Measurements from ENCODE around the gene CFAP90.

GRCh38 chr5:7857361-7857760 lies 6.4 kb upstream of the CFAP90 start:
- TF ChIP-seq SP1 (IDR thresholded peaks at IDR 0.05) = no peak
- TF ChIP-seq PKNOX1 (IDR thresholded peaks at IDR 0.05) = no peak
- TF ChIP-seq HDGF (IDR thresholded peaks at IDR 0.05; ENCODE audit: borderline replicate concordance) = no peak
- no peak for TF ChIP-seq NFRKB (IDR thresholded peaks at IDR 0.05)
- TF ChIP-seq FOXA1 (IDR thresholded peaks at IDR 0.05) = no peak
- TF ChIP-seq BHLHE40 (IDR thresholded peaks at IDR 0.05; ENCODE audit: borderline replicate concordance) = no peak
- TF ChIP-seq ARNT (IDR thresholded peaks at IDR 0.05) = no peak
- TF ChIP-seq SUZ12 (IDR thresholded peaks at IDR 0.05) = no peak
- no peak for TF ChIP-seq TARDBP (IDR thresholded peaks at IDR 0.05)
